HepG2 (cell line): ENCODE measurements around the gene DND1. TPM values are rescaled to one million over a fixed set of nuclear protein-coding genes. Genes with fewer than 3 reads are reported as not detected.

Experiments used
- DNMT3B ChIP-seq: conservative IDR thresholded peaks from 2 replicates; pipeline ENCODE4 v1.6.1; 2016; ENCODE audit warnings: missing biosample characterization, control low read depth
- FOXP1 ChIP-seq, 2 experiments: fragments of 450-650 bp in 1 of 2; IDR thresholded peaks; 2 replicates each; pipeline ENCODE4 v1.6.1; 2017 to 2018; ENCODE audit warnings: antibody characterized with exemption in 1 of 2
- HES4 ChIP-seq: sonication (generic); formaldehyde crosslinking; IDR thresholded peaks from 2 replicates; pipeline ENCODE4 v1.9.0; 2021; ENCODE audit warnings: mild to moderate bottlenecking, missing genetic modification reagents, borderline replicate concordance
- HOXA7 ChIP-seq: sonication (generic); formaldehyde crosslinking; IDR thresholded peaks from 2 replicates; pipeline ENCODE4 v1.8.1; 2022; ENCODE audit warnings: mild to moderate bottlenecking, missing genetic modification reagents, moderate library complexity
- LCORL ChIP-seq, 2 experiments: fragments of 450-650 bp in 1 of 2; sonication (generic) in 1 of 2; formaldehyde crosslinking in 1 of 2; IDR thresholded peaks; 2 replicates each; pipeline versions ENCODE4 v1.5.0 to v1.6.1; 2017 to 2020; ENCODE audit warnings: antibody characterized with exemption in 1 of 2, missing genetic modification reagents in 1 of 2
- MAFK ChIP-seq, 2 experiments: IDR thresholded peaks in 1 of 2; conservative IDR thresholded peaks in 1 of 2; 2 replicates each; pipeline ENCODE4 v1.6.1; 2011; ENCODE audit warnings: improper control_type of control experiment in 2 of 2, low read length in 2 of 2
- MYC ChIP-seq: sonication (generic); formaldehyde crosslinking; IDR thresholded peaks from 2 replicates; pipeline ENCODE4 v1.9.0; 2021; ENCODE audit warnings: missing genetic modification reagents, borderline replicate concordance
- NFE2L2 ChIP-seq: fragments of 150-350 bp; IDR thresholded peaks from 2 replicates; pipeline ENCODE4 v1.6.1; 2014; ENCODE audit warnings: low read length
- PAWR ChIP-seq: sonication (generic); formaldehyde crosslinking; IDR thresholded peaks from 2 replicates; pipeline ENCODE4 v1.4.0; 2020; ENCODE audit warnings: missing genetic modification reagents, mild to moderate bottlenecking, borderline replicate concordance
- RARA ChIP-seq: IDR thresholded peaks from 2 replicates; pipeline ENCODE4 v1.6.1; 2016; ENCODE audit warnings: missing genetic modification reagents, missing compliant biosample characterization
- RBFOX2 ChIP-seq: fragments of 200-400 bp; formaldehyde crosslinking; IDR thresholded peaks from 2 replicates; pipeline ENCODE4 v1.6.1; 2017; ENCODE audit warnings: low read depth, mild to moderate bottlenecking, low read length
- REL ChIP-seq: sonication (generic); formaldehyde crosslinking; conservative IDR thresholded peaks from 2 replicates; pipeline ENCODE4 v1.8.0; 2022; ENCODE audit warnings: mild to moderate bottlenecking, missing genetic modification reagents, moderate library complexity
- TGIF2 ChIP-seq: IDR thresholded peaks from 2 replicates; pipeline ENCODE4 v1.6.1; 2016; ENCODE audit warnings: control low read depth, missing compliant biosample characterization
- ZNF251 ChIP-seq: sonication (generic); formaldehyde crosslinking; IDR thresholded peaks from 2 replicates; pipeline ENCODE4 v1.9.0; 2021; ENCODE audit warnings: mild to moderate bottlenecking, missing genetic modification reagents
- ZNF263 ChIP-seq: sonication (generic); formaldehyde crosslinking; IDR thresholded peaks from 2 replicates; pipeline ENCODE4 v1.4.0; 2020; ENCODE audit warnings: missing genetic modification reagents
- ZNF547 ChIP-seq: sonication (generic); formaldehyde crosslinking; IDR thresholded peaks from 2 replicates; pipeline ENCODE4 v1.5.1; 2020; ENCODE audit warnings: mild to moderate bottlenecking, missing genetic modification reagents
- ZNF724P ChIP-seq: sonication (generic); formaldehyde crosslinking; IDR thresholded peaks from 2 replicates; pipeline ENCODE4 v1.8.0; 2022; ENCODE audit warnings: missing genetic modification reagents, borderline replicate concordance
- ZNF749 ChIP-seq: sonication (generic); formaldehyde crosslinking; IDR thresholded peaks from 2 replicates; pipeline ENCODE4 v1.8.0; 2022; ENCODE audit warnings: mild to moderate bottlenecking, missing genetic modification reagents, moderate library complexity, borderline replicate concordance
- ZSCAN31 ChIP-seq: sonication (generic); formaldehyde crosslinking; IDR thresholded peaks from 2 replicates; pipeline ENCODE4 v1.5.0; 2020; ENCODE audit warnings: low read depth, mild to moderate bottlenecking, missing genetic modification reagents
- polyA plus RNA-seq, 8 experiments: library from polyadenylated mRNA; depleted of rRNA in 3 of 8; stranded (reverse) in 7 of 8; unstranded in 1 of 8; fragments of >200 nt; fragmentation: Illumina TruSeq in 4 of 8; extraction: Trizol in 4 of 8; gene quantifications; 2 replicates each; pipeline versions ENCODE4 v1.2.1 to v1.2.3, GENCODE V29; 2011 to 2016; ENCODE audit warnings: low read depth in 4 of 8, missing spikeins in 1 of 8, mixed read lengths in 1 of 8; ENCODE audit not compliant: insufficient read depth in 1 of 8
- total RNA-seq, 5 experiments: library from RNA; depleted of rRNA; stranded (reverse); fragments of >200 nt; fragmentation: Illumina TruSeq; extraction: Trizol; gene quantifications; 2 replicates each; pipeline ENCODE4 v1.2.3, GENCODE V29; 2016; ENCODE audit warnings: low read depth in 1 of 5
- TF ChIP-seq, protein P1 (sequence below): sonication (generic); formaldehyde crosslinking; IDR thresholded peaks from 2 replicates; pipeline ENCODE4 v1.4.0; 2020; ENCODE audit warnings: low read depth, mild to moderate bottlenecking, missing genetic modification reagents
- TF ChIP-seq, protein P2 (sequence below): IDR thresholded peaks from 2 replicates; pipeline ENCODE4 v1.6.1; 2012; ENCODE audit warnings: inconsistent platforms
- TF ChIP-seq, protein P3 (sequence below): sonication (generic); formaldehyde crosslinking; IDR thresholded peaks from 2 replicates; pipeline ENCODE4 v1.5.0; 2020; ENCODE audit warnings: missing genetic modification reagents
- TF ChIP-seq, protein P4 (sequence below): sonication (generic); formaldehyde crosslinking; IDR thresholded peaks from 2 replicates; pipeline ENCODE4 v1.4.0; 2020; ENCODE audit warnings: low read depth, mild to moderate bottlenecking, missing genetic modification reagents
- TF ChIP-seq, protein P5 (sequence below): IDR thresholded peaks from 2 replicates; pipeline ENCODE4 v1.6.1; 2016; ENCODE audit warnings: low read depth, control low read depth

DND1 gene
- total and polyA plus RNA-seq, 2 of the 13 experiments (the other 11 are each of a cell fraction or from before 2014, with no cell fraction given), result 0.48 to 0.55 TPM

DNA sequence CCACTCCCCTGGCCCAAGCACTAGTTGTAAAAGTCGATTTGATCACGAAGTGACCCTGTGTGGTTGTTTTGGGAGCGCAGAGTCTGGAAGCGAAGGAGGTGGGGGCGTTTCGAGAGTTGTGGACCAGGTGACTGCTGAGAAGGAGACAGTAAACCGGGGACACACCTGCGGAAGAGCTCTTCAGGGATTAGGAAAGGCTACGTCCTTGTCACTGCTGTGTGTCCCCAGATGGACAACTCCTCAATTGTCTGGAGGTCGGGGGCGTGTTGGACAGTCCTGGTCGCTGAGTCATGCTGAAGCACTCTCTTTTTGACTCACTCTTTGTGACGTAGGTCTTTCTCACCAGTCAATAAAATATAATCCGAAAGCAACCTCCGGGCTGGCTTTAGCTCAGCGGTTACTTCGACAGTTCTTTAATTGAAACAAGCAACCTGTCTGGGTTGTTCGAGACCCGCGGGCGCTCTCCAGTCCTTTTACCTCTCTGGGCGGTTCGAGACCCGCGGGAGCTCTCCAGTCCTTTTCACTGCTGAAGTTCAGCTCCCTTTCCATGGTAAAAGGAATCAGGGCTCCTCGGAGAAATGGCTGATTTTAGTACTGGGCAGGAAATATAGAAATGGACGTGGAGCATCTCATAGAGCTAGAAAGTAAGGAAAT lies 37.6 kb upstream of the DND1 start (continued):
- TF ChIP-seq, protein P1, sequence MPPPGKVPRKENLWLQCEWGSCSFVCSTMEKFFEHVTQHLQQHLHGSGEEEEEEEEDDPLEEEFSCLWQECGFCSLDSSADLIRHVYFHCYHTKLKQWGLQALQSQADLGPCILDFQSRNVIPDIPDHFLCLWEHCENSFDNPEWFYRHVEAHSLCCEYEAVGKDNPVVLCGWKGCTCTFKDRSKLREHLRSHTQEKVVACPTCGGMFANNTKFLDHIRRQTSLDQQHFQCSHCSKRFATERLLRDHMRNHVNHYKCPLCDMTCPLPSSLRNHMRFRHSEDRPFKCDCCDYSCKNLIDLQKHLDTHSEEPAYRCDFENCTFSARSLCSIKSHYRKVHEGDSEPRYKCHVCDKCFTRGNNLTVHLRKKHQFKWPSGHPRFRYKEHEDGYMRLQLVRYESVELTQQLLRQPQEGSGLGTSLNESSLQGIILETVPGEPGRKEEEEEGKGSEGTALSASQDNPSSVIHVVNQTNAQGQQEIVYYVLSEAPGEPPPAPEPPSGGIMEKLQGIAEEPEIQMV (CRISPR knock-in tag), result peak; percentile 11; the same call in 1 of the 2 replicates
- TF ChIP-seq ZNF547 (no peak), MYC (CRISPR knock-in tag) (peak; percentile 35; the same call in 1 of the 2 replicates), ZNF724P (CRISPR knock-in tag) (peak; percentile 84; the same call in 1 of the 2 replicates), RBFOX2 (peak; percentile 48; the same call in 1 of the 2 replicates), ZNF251 (CRISPR knock-in tag) (no peak), TGIF2 (peak; percentile 77; the same call in 1 of the 2 replicates), REL (CRISPR knock-in tag) (no peak), PAWR (CRISPR knock-in tag) (no peak), ZNF263 (CRISPR knock-in tag) (no peak), LCORL (IDR thresholded peaks at IDR 0.05) (no peak), LCORL (CRISPR knock-in tag; IDR thresholded peaks at IDR 0.05) (peak; percentile 62), FOXP1 (IDR thresholded peaks at IDR 0.05) (no peak), FOXP1 (CRISPR knock-in tag; IDR thresholded peaks at IDR 0.05) (0 out of 2 replicates have a peak, but pooled peaks have one; percentile 21), HOXA7 (CRISPR knock-in tag) (no peak), NFE2L2 (peak; percentile 97), MAFK (conservative IDR thresholded peaks at IDR 0.05 in 1 of 2, IDR thresholded peaks at IDR 0.05 in 1 of 2; ENCODE audit: low read length in 2 of 2) (peak; percentile 80 to 95), RARA (CRISPR knock-in tag) (peak; percentile 60), HES4 (CRISPR knock-in tag) (no peak), DNMT3B (CRISPR knock-in tag) (peak; percentile 83; the same call in 1 of the 2 replicates), ZNF749 (no peak; the same call in 1 of the 2 replicates), ZSCAN31 (CRISPR knock-in tag) (no peak)
- TF ChIP-seq, protein P2, sequence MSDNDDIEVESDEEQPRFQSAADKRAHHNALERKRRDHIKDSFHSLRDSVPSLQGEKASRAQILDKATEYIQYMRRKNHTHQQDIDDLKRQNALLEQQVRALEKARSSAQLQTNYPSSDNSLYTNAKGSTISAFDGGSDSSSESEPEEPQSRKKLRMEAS, result 0 out of 2 replicates have a peak, but pooled peaks have one; percentile 43
- TF ChIP-seq, protein P3, sequence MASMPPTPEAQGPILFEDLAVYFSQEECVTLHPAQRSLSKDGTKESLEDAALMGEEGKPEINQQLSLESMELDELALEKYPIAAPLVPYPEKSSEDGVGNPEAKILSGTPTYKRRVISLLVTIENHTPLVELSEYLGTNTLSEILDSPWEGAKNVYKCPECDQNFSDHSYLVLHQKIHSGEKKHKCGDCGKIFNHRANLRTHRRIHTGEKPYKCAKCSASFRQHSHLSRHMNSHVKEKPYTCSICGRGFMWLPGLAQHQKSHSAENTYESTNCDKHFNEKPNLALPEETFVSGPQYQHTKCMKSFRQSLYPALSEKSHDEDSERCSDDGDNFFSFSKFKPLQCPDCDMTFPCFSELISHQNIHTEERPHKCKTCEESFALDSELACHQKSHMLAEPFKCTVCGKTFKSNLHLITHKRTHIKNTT, result 0 out of 2 replicates have a peak, but pooled peaks have one; percentile 53
- TF ChIP-seq, protein P4, sequence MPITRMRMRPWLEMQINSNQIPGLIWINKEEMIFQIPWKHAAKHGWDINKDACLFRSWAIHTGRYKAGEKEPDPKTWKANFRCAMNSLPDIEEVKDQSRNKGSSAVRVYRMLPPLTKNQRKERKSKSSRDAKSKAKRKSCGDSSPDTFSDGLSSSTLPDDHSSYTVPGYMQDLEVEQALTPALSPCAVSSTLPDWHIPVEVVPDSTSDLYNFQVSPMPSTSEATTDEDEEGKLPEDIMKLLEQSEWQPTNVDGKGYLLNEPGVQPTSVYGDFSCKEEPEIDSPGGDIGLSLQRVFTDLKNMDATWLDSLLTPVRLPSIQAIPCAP (CRISPR knock-in tag), result no peak
- TF ChIP-seq, protein P5, sequence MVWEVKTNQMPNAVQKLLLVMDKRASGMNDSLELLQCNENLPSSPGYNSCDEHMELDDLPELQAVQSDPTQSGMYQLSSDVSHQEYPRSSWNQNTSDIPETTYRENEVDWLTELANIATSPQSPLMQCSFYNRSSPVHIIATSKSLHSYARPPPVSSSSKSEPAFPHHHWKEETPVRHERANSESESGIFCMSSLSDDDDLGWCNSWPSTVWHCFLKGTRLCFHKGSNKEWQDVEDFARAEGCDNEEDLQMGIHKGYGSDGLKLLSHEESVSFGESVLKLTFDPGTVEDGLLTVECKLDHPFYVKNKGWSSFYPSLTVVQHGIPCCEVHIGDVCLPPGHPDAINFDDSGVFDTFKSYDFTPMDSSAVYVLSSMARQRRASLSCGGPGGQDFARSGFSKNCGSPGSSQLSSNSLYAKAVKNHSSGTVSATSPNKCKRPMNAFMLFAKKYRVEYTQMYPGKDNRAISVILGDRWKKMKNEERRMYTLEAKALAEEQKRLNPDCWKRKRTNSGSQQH (CRISPR knock-in tag), result peak; percentile 77
